CD4-positive, alpha-beta T cell treated with Interleukin-10 for 1 hour (primary cell): ENCODE measurements around the gene HSPB1.
"Not testable (repeated sequence)": the region's sequence is repeated elsewhere in the genome, so short reads cannot be mapped to it uniquely, and the experiment has no call there.

ENCODE experiments used
- DNase-seq: peaks from one replicate; pipeline ENCODE4 v3.0.0-alpha.2; 2020

HSPB1 gene

GRCh38 chr7:76335417-76335816 is 32.9 kb downstream of the HSPB1 start:
- DNase-seq = not testable (repeated sequence)

- no peak for DNase-seq
These were observed 33.6 kb downstream of the HSPB1 start for GRCh38 chr7:76336094-76336493.

- no peak for DNase-seq
These were observed 34.7 kb downstream of the HSPB1 start for GRCh38 chr7:76337147-76337546.

GRCh38 chr7:76338298-76339084 is 36.0 kb downstream of the HSPB1 start:
- no peak for DNase-seq

- no peak for DNase-seq
These were observed 38.2 kb downstream of the HSPB1 start for GRCh38 chr7:76340617-76341131.

- DNase-seq = no peak
These were observed 39.7 kb downstream of the HSPB1 start for GRCh38 chr7:76342222-76342621.

GRCh38 chr7:76343294-76343930 is 40.9 kb downstream of the HSPB1 start:
- DNase-seq = no peak

- DNase-seq = no peak
These were observed 41.5 kb downstream of the HSPB1 start for GRCh38 chr7:76343931-76344321.

GRCh38 chr7:76346097-76346496 is 43.6 kb downstream of the HSPB1 start:
- no peak for DNase-seq

GRCh38 chr7:76346778-76347177 is 44.3 kb downstream of the HSPB1 start:
- DNase-seq = no peak

- no peak for DNase-seq
These were observed 45.2 kb downstream of the HSPB1 start for GRCh38 chr7:76347710-76348109.

GRCh38 chr7:76349313-76349885 is 46.9 kb downstream of the HSPB1 start:
- DNase-seq = no peak

GRCh38 chr7:76351372-76351771 is 48.9 kb downstream of the HSPB1 start:
- DNase-seq = no peak

- DNase-seq = no peak
These were observed 49.7 kb downstream of the HSPB1 start for GRCh38 chr7:76352193-76352592.

- DNase-seq = no peak
These were observed 51.3 kb downstream of the HSPB1 start for GRCh38 chr7:76353744-76354143.
